GM19324 (cell line): ENCODE results near the gene FNDC10.

Experiments used
- ATAC-seq: cut with Tn5 transposase; IDR thresholded peaks from one replicate; pipeline ENCODE4 v1.9.1; 2021; ENCODE audit warnings: mild to moderate bottlenecking, moderate library complexity; ENCODE audit not compliant: unreplicated experiment, low FRiP score

Gene FNDC10

DNA sequence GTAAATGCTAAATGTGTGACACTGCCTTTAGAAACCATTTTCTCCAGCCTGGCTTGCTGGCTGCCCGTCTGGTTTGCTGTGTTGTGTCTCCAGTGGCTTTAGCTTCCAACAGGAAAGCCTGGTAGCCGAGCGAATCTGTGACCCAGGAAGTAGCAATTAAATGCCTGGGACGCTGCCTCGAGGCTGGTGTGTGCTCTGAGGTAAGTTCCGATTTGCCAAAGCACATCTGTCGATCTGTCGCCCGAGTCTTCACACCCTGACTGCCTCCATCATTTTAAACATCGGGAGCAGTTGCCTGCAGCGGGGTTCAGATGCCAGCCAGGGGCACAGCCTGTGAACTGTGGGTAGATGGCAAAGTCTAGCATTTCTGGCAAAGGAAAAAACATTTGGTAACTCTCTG, 17.6 kb upstream of the FNDC10 start:
- no peak for ATAC-seq

DNA sequence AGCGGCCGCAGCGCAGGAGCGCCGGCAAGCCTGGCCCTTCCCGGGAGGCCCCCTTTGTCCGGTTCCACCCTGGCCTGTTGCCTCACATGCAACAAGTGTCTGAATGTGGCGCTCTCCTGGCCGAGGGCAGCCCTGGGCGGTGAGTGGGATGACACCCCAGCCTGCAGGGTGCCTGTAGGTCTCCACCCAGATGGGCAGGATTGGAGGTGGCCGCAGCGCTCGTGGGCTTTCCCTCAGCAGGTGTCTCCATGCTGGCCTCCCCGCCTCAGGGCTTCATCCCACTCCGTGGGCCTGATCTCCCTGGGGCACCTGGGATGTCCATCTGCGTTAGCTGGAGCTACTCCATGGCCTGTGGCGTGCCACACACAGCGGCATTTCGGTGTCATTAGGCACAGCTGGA, 16.9 kb upstream of the FNDC10 start:
- ATAC-seq = no peak

DNA sequence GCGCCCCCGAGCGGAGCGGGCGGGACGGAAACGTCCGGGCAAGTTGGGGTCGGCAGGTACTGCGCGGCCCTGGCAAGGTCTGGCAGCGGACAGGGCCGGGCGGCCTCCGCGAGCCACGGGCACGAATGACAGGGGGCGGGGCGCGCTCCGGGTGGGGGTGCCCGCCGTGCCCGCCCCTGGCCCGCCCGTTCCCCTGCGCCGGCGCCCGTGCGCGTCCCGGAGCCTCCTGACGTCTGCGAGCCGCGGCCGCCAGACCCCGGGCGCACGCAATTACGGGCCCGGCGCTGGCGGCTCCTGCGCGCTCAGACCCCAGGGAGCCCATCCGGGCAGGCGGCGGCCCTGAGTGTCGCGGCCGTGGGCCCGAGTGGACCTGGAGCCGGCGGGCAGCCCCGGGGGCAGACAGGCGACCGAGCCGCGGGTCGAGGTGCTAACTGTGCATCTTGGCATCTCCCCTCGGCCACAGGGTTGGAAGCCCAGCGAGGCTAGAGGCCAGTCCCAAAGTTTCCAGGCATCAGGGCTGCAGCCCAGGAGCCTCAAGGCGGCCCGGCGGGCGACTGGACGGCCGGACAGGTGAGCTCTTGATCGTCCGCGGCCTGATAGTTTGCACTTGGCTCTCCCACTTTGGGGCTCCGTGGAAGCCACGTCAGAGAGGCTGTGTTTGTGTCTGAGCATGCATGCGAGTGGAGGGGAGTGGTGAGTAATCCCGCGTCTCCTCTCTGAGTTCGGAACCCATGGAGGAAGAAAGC, 16.3 kb upstream of the FNDC10 start:
- no peak for ATAC-seq

DNA sequence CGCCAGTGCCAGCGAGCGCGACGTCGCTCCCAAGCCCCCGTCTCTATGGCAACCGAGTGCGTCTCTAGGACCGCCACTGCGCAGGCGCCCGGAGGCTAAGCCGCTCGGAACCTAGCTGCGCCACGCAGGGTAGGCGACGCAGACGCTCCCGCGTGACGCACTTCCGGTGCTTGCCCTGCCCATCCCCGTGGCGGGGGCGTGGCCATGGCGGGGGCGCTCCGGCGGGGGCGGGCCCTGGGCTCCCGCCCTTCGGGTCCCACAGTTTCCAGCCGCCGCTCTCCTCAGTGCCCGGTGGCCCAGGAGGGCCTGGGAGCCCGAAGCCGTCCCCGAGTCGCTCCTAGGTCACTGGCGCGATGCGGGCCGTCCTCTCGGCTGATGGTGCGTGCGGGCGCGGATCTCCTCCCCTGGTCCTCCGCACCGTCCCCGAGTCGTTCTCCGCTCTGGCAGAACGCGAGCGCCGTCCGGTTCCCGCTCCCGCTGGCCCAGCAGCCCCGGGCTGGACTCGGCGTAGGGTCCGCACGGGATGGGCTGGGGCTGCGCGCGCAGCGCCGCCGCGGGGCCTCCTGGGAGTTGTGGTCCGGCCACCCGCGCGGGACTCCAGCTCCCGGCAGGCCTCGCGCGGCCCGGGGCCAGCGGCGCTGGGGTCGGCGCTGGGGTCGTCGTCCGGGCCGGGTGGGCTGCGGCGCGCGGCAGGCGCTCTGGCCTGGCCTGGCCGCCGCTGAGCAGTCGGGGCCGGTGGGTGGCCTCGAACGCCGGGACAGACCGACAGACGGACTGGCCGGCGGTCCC, 15.5 kb upstream of the FNDC10 start, which contains the start of gene MIB2:
MIB2 (plus strand) TSS at position 245 of the 789 bp plus-strand sequence. CDS start 7,953 bp downstream, outside the sequence.
- ATAC-seq = peak; percentile 87

DNA sequence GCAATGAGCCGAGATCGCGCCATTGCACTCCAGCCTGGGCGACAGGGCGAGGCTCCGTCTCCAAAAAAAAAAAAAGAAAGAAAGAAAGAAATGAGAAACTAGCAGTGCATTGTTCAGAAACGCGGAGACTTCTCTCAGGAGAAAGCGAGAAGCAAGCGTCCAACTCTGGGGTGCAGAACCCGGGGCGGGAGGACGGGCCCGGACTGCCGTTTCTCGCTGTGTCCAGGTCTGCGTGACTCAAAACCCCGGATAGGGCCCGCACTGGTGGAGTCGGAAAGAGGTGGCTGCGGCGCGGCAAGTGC, 15.0 kb upstream of the FNDC10 start:
- ATAC-seq = no peak

- ATAC-seq = no peak
Measured at GRCh38 chr1:1614204-1614953, 14.4 kb upstream of the FNDC10 start.

- no peak for ATAC-seq
Measured at GRCh38 chr1:1613509-1614082, 13.7 kb upstream of the FNDC10 start.

DNA sequence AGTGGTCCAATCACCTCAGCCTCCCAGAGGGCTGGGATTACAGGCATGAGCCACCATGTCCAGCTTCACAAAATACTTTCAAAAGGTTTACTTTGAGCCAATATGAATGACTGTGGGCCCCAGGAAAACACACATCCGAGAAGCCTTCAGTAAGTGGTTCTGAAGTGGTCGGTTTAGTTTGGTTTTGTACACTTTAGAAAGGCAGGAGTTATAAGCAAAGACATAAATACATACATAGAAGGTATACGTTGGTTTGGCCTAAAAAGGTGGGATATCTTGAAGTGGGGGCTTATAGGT, 12.1 kb upstream of the FNDC10 start:
- no peak for ATAC-seq

DNA sequence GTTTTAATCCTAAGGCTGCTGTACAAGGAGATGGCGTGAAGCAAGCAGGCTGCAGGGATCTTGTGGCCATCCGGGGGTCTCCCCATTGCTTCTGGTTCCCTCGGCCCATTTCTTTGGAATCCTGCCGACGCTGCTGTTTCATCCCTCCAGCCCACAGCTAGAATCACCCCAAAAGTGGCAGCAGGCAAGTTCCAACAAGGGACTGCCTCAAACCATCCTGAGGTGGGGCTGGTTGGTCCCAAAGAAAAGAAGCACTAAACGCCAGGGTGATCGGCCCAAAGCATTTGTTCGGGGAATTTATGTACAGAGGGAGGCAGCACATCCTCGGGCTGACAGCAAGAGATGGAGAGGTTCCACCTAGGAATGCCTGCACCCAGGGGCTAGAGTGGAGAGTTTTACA, 10.9 kb upstream of the FNDC10 start:
- ATAC-seq = no peak

- no peak for ATAC-seq
Measured at GRCh38 chr1:1609822-1610485, 10.0 kb upstream of the FNDC10 start.

- no peak for ATAC-seq
Measured at GRCh38 chr1:1606232-1606631, 6.3 kb upstream of the FNDC10 start.

GRCh38 chr1:1605724-1606123, 5.8 kb upstream of the FNDC10 start:
- no peak for ATAC-seq

GRCh38 chr1:1605034-1605591, 5.2 kb upstream of the FNDC10 start:
- ATAC-seq = no peak

- ATAC-seq = no peak
Measured at GRCh38 chr1:1604374-1605033, 4.6 kb upstream of the FNDC10 start.

- ATAC-seq = no peak
Measured at GRCh38 chr1:1603671-1604373, 3.9 kb upstream of the FNDC10 start.

DNA sequence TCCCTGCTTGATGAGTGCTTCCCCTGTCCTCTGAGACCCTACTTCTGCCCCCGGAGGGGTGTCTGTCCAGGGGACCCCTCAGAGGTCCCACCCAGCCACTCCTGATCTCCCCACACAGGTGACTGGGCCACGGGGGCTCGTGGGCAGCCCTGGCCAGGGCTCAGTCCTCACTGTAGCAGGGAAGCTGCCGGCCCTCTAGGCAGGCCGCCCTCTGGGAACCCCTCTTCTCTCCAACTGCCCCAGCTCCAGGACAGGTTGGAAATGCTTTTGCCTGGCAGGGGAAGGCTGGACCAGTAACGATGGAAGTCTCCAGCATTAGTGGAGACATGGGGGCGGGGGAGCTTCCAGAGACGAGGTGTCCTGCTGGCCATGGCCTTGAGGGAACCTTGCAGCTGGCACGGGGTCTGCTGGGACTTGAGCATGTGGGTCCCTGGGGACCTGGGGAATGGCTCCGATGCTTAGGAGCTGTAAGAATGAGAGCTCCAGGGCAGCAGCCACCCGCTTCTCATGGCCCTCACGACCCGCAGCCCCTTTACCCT, 3.1 kb upstream of the FNDC10 start:
- no peak for ATAC-seq

DNA sequence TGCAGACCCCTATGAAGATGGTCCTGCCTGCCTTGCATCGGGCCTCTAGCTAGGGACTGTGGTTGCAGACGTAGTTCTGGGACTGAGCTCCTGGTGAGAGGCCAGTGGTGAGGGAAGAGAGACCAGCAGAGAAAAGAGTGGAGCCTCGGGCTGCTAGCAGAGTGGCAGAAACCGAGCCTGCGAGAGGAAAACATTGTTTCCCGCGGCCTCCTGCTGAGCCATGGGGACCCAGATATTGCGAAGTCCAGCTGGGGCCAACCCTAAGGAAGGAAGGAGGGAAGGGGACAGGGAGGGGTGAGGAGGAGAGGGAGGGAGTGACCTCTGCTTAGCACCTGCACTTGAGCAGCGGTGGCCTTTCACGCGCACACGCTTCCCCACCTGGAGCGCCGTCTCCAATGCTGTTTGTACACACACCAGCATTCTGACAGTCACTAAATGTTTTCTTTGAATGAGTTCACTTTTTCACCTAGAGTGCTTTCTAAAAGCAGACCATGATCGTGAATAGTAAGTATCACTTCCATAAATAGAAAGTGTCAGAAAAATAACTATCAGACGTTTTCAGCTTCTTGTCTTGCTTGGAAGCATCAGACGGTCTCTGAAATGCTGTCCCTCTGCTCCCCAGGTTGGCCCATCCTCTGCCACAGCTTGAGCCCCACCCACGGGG, 2.5 kb upstream of the FNDC10 start:
- no peak for ATAC-seq

GRCh38 chr1:1601564-1602303, 1.8 kb upstream of the FNDC10 start:
- ATAC-seq = no peak
